ENCODE data around the gene SHROOM1.

- TF ChIP-seq CTCF (IDR thresholded peaks at IDR 0.05): no peak
- no peak for TF ChIP-seq POLR2A (IDR thresholded peaks at IDR 0.05)
Observed at GRCh38 chr5:132821791-132822190, 8.7 kb downstream of the SHROOM1 start.

Measured in esophagus squamous epithelium (tissue), 4 donors.